ENCODE results near the gene AMIGO3. TPM values are rescaled to one million over a fixed set of nuclear protein-coding genes. Genes with fewer than 3 reads are reported as not detected.
A peak's percentile ranks its signal among the peaks of the same experiment; 100 is the strongest.

The AMIGO3 gene
- total RNA-seq, 1 experiment from 2014 or later: 3.2 TPM

GRCh38 chr3:49725906-49726681 lies 6.6 kb upstream of the AMIGO3 start:
- no peak for DNase-seq (ENCODE audit: low read depth)

DNA sequence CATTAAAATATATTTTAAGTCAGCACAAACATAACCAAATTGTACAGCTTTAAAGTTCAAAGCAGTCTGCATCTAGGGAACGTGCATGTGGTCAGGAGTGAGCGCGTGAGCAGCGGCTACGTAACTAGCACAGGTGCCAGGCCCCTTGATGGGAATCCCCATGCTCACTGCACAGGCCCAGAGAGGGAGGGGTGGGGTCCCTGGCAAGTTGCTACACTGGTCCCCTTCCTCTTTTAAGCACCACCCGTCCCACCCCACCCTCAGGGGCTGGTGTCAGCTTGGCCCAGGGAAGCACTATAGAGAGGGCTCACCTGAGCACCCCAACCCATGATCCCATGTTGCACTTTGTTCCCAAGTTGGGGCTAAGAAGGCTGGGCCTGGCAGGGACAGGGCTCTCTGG lies 5.1 kb upstream of the AMIGO3 start:
- no peak for DNase-seq (ENCODE audit: low read depth)

GRCh38 chr3:49723628-49724551 lies 4.4 kb upstream of the AMIGO3 start, which contains the start of gene GMPPB:
GMPPB (minus strand) TSS chr3:49723951; CDS start chr3:49723726, 225 bp downstream.
- peak; percentile 97 for DNase-seq (ENCODE audit: low read depth)

- peak; percentile 32 for DNase-seq (ENCODE audit: low read depth)
Measured at GRCh38 chr3:49723296-49723627, 3.8 kb upstream of the AMIGO3 start.

DNA sequence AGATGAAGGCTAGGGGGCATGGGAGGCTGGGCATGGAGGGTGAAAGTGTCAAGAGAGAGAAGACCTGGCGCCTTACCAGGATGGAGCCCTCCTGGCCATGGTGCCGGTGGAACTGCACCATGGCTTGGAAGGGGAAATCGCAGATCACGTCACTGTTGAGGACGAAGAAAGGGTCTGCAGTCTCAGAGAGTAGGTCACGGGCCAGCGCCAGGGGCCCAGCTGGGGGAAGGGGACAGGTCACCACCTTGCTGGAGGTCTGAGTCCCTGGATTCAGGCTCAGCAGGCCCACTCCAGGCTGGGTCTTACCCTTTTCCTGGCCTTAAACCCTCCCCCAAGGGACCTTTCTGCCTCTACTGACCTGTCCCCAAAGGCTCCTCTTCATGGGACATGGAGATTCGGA lies 3.4 kb upstream of the AMIGO3 start:
- no peak for DNase-seq (ENCODE audit: low read depth)

- no peak for DNase-seq (ENCODE audit: low read depth)
Measured at GRCh38 chr3:49721896-49722781, 2.7 kb upstream of the AMIGO3 start.

- DNase-seq (ENCODE audit: low read depth): no peak
Measured at GRCh38 chr3:49721596-49721895, 2.1 kb upstream of the AMIGO3 start.

DNA sequence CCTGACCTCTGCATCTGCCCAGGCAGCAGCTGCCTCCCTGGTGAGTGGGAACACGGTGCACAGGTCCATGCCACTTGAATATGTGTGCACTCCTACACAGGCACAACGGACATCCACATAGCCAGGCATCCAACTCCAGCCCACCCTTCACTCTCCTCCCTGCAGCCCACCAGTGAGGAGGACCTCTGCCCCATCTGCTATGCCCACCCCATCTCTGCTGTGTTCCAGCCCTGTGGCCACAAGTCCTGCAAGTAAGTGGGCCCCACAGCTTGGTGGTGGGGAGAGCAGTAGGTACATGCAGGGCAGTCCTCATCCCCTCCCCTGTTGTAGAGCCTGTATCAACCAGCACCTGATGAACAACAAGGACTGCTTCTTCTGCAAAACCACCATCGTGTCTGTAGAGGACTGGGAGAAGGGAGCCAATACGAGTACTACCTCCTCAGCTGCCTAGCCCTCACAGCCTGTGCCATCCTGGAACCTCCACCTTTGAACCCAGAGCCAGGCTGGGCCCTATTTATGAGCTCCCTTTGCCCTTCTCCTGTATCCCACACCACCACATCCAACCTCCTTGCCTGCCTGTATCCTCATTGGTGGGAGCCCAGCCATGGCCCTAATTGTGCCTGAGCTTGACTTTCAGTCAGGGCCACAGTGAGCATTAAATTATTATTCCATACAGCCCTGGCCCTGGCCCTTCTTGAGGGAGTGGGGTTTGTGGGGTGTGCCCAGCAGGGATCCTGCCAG lies 1.5 kb upstream of the AMIGO3 start:
- no peak for DNase-seq (ENCODE audit: low read depth)

- DNase-seq (ENCODE audit: low read depth): no peak
Measured at GRCh38 chr3:49718858-49719213, 648 bp downstream of the AMIGO3 start.

DNA sequence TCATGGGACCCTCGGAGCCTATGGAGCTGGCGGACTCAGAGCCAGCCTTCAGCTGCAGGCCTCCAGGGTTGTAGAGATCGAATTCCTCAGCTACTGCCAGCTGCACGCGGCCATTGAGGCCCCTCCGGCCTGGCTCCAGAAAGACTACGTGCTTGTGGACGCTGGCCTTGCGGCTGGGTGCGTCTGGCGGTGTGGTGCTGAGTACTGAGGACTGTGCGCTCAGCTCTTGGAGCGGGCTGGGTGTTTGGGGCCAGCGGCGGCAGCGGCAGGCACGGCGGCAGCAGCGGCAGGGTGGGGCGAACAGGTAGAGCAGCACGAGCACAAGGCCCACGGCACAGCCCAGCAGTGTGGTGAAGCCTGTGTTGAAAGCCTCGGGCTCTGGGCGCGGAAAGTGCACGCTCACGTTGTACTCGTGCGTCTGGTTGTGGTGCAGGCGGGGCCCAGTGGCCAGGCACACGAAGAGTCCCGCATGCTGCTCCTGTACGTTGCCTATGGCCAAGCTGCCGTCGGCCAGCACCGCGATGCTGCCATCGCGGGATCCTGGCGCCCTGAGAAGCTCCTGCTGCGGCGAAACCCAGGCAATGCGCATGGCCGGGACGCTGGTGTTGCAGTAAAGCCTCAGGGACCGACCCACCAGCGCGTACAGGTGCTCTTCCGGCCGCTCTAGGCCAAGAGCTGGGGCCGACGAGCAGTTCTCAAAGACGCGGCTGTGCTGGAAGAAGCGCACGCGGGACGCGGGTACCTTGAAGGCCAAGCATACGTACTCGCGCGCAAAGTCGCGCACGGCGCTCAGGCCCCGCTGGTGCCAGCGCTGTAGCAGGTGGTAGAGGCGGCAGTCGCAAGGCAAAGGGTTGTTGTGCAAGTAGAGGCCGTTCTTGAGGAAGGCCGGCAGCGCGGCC lies 1.3 kb downstream of the AMIGO3 start:
- DNase-seq (ENCODE audit: low read depth): no peak

DNA sequence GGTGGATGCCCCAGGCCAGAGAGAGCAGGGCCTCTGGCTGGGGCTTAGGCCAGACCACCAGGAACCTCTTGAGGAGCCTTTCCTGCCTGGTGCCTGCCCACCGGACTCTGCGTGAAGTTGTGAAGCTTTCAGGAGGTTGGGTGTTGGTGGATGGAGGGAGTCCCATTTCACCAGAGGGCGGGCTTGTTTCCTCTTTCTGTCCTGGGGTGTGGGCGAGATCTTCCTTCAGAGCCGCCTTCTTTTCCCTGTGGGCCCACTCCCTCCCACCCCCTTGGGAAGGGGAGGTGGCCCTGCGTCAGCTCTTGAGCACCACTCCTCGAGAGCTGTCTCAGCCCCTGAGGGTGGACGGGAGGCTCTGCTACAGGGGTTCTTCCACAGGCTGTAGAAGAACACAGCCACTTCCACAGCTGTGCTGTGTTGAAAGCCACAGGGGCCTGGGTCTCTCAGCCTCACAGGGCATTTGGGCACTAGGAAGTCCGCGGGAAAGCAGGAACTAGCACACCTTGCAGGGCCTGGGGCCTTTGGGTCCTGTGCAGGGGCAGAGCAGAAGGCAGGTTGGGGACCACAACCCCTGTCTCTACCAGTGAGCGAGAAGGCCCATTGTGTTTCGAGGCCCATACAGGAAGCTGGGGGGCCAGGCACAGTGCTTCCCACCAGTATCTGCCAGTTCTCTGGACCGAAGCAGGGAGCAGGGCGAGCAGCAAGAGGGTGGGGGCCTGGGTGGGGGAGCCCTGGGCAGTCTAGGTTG lies 2.1 kb downstream of the AMIGO3 start:
- no peak for DNase-seq (ENCODE audit: low read depth)

DNA sequence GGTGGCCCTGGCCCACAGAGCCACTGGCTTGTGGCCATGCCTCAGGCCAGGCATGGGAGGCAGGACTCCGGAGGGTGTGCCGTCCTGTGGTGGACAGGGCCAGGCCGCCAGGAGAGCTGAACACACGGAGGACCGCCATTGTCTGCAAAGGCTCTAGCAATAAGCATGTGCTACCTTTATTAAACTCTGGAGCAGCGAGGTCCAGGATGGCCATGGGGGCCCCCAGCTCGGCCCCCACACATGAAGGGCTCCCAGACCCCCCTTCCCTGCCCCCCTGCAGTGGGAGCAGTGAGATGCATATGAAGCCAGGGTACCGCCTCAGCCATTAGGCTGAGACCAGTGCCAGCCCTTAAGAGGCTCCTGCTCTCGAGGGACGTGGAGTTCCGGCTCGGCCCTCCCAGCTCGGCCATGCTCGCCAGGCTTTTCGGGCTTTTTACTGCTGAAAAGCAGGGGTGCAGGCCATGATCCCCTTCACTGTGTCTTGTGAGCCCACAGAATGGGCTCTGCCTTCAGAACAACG lies 2.7 kb downstream of the AMIGO3 start:
- no peak for DNase-seq (ENCODE audit: low read depth)

DNA sequence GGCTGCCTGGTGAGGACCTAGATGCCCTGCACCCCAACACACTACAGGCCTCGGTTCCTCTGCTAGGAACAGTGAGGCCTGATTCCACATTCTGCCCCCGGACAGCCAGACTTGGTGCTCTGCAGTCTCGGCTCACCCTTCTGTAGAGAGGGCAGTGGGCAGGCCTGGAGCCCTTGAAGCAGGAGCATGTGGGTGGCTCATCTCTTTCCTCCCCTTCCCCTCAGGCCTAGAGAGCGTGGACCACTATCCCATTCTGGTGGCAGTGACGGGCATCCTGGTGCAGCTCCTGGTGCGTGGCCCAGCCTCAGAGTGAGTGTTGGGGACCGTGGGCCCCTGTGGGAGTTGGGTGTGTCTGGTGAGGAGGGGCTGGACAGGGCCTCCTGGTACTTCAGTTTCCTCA lies 3.3 kb downstream of the AMIGO3 start:
- no peak for DNase-seq (ENCODE audit: low read depth)

DNA sequence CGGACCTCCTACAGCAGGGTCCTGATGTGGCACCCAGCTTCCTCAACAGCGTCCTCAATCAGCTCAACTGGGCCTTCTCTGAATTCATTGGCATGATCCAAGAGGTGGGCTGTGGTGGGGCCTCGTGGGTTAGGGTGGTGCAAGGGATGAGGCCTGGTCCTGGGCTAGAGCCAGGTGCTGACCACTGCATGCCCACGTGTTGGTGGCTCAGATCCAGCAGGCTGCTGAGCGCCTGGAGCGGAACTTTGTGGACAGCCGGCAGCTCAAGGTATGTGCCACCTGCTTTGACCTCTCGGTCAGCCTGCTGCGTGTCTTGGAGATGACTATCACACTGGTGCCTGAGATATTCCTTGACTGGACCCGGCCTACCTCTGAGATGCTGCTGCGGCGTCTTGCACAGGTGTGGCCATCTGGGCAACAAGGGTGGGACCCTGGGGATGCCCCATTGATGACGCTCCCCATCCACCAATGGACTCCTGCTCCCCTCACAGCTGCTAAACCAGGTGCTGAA lies 3.8 kb downstream of the AMIGO3 start:
- DNase-seq (ENCODE audit: low read depth): no peak

DNA sequence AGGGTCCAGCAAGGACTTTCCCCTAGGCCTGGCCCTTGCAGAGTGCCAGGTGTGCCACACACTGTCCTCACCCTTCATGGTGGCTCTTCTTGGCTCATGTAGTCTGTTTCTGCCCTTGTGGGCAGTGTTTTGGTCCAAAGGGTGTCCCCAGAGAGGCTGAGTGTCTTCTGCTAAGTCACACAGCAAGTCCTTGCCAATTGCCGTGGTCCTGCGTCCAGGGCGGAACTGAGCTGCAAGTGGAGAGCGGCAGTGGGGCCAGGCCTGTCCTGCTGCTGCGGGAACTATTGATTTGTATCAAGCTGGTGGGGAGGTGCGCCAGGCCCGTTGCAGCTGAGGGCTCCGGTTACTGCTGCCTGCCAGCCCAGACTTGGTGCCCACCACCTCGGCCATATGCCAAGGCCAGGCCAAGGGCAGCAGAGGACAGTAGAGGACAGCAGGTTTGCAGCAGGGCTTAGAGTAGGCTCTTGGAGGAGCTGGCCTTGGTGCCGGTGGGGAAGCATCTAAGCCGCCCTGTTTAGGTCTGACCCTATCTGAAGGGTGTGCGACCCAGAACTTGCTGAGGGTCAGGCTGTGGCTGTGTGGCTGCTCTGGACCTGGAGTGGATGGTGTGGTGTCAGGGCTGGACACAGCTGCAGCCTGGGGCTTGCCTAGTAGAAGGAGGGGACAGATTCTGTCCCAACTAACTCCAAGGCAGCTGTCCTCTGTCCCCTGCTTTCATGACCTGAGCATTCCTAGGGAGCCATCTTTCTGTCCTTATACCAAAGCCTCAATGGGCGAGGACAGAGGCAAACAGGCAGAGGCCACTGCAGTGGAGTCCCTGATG lies 4.5 kb downstream of the AMIGO3 start:
- no peak for DNase-seq (ENCODE audit: low read depth)

- DNase-seq (ENCODE audit: low read depth): no peak
Measured at GRCh38 chr3:49713336-49714105, 6.0 kb downstream of the AMIGO3 start.

DNA sequence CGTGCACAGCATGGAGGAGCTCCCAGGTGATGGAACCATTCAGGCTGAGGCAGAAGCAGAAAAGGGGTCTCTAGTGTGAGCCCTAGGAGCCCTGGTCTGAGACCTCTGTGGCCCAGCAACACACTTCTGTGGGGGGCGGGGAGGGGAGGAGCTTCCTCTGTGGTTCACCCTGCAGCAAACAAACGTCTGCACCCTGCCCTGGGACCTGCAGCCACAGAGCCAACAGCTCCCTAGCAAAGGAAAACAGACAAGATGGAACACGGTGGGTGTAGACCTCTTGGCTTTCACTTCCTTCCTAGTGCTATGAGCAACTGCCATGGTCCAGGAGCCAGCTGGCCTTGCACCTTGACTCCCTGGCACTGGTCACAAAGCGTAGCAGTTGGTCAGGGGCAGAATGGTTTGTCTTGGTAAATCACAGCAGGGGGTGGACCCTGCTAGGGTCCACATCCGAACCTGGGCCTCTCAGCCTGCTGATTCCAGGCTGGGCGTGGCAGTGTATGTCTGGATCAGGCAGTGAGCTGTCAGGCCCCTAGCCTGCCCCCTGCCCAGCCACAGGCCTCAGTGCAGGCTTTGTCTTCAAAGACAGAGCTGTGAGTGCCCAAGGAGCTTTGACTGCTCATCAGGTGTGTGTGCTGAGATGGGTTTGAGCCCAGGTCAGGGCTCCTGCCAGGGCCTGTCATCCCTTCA lies 6.7 kb downstream of the AMIGO3 start:
- no peak for DNase-seq (ENCODE audit: low read depth)
